Effector CD8-positive, alpha-beta T cell (primary cell): ENCODE measurements around the gene NXPH4.

Experiments used
- DNase-seq: peaks from one replicate; lab custom pipeline; 2025; lab: John Stamatoyannopoulos, UW

The NXPH4 gene

DNA sequence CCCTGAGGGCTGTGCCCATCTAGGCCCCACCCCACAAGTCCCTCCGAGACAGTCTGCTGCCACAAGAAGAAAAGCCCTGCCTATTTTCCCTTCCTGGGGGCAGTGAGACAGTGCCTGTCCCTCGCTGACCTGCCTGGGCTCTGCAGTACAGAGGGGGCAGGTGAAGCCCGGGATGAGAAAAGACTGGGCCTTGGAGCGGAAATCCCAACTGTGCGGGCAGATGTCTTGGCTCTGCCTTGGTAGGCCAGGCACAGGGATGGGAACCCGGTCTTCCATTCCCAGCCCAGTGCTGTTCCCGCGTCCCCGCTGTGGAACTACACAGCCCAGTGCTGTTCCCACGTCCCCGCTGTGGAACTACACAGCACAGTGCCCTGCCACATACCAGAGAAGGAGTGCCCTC, 12.8 kb upstream of the NXPH4 start:
- DNase-seq, result no peak

DNA sequence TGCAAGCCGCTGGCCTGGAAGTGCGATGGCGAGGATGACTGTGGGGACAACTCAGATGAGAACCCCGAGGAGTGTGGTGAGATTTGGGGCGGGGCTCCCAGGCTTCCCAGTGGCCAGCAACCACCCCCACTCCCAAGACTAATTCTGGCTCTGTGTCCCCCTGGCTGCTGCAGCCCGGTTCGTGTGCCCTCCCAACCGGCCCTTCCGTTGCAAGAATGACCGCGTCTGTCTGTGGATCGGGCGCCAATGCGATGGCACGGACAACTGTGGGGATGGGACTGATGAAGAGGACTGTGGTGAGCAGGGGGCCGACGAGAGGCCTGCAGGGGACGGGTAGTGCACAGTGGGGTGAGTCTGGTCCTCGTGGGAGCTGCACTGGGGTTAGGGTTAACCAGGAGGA, 12.1 kb upstream of the NXPH4 start:
- no peak for DNase-seq

DNA sequence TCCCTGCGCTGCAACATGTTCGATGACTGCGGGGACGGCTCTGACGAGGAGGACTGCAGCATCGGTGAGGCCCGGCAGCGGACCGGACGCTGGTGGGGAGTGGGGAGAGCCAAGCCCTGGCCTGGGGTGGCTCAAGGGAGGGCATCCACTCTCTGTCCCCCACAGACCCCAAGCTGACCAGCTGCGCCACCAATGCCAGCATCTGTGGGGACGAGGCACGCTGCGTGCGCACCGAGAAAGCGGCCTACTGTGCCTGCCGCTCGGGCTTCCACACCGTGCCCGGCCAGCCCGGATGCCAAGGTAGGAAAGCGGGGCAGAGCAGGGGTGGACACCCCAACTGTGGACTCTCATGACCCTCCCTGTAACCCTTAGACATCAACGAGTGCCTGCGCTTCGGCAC, 11.4 kb upstream of the NXPH4 start:
- no peak for DNase-seq

DNA sequence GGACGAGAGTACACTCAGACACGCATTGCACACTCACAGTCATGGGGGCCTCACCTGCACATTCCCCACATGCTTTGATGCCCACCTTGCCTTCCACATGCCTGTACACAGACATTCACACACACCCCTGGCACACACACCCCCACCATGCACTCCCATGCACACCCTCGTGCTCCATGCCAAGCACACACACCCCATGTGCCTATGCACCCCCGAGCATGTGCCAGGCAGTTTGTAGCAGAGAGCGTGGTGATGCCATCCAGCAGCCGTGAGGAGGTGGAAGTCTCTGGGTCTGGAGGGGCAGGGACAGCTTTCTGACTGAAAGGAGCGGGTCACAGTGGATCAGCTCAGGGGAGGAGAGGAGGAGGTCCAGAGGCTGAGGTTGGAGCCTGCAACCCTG, 10.7 kb upstream of the NXPH4 start:
- no peak for DNase-seq

DNA sequence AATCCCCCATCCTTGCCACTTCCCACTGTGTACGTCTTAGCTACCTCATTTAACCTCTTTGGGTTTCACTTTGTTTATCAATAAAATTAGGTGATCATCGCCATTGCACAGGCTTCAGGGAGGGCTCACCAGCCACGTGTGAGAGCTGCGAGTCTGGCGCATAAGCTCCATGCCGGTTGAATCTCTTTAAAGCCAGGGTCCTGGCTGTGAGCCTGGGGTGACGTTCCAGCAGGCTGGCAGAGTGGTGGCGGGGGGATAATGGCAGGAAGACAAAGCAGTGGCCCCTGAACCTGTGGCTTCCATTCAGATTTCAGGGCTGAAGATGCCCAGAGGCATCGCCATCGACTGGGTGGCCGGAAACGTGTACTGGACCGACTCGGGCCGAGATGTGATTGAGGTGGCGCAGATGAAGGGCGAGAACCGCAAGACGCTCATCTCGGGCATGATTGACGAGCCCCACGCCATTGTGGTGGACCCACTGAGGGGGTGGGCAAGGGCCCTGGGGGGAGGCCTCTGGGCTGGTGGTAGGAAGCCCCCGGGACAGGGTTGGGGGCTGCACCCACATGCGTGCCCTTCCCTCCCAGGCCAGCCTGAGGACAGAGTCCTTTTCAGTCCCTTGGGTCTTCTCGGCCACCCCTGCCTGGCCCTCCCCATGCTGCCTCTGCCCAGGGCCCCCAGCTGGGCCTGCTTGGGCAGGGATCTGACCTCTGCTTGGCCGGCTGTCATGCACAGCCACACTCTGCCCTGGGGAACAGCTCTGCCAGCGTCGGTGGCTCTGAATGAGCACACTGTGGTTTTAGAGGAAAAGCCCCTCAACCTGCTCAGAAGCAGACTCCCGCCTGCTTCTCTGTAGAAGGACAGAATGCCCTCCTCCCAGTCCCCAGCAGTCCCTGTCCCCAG, 8.6 kb upstream of the NXPH4 start:
- no peak for DNase-seq

DNA sequence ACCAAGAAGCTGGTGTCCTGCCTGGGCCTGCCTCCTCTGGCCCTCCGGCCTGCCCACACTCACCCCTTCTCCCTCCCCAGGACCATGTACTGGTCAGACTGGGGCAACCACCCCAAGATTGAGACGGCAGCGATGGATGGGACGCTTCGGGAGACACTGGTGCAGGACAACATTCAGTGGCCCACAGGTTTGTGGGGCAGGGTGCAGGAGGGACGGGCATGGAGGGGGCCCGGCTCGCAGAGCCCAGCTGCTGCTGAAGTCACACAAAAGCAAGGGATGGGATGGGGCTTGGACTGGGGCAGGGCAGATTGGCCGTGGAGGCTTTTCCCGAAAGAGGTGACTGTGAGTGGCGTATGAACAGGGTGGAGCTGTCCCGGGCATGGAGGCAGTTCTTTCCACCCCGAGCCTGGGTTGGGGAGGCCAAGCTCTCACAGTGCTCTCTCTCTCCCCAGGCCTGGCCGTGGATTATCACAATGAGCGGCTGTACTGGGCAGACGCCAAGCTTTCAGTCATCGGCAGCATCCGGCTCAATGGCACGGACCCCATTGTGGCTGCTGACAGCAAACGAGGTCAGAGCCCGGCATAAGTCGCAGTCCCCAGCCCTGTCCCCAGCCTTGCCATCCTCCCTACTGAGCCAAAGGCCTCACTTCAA, 7.8 kb upstream of the NXPH4 start:
- DNase-seq, result no peak

DNA sequence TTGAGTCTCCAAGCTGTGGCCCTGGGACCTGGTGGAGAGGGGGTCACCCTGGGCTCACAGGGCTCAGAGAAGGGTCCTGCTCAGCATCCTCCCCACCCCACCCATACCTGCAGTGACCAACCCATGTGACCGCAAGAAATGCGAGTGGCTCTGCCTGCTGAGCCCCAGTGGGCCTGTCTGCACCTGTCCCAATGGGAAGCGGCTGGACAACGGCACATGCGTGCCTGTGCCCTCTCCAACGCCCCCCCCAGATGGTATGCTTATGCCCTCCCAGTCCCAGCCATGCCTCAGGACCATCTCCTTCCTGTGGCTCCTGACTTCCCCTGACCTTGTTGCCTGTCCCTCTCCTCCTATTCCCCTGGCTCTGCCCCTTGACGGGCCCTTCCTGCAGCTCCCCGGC, 6.7 kb upstream of the NXPH4 start:
- no peak for DNase-seq

DNA sequence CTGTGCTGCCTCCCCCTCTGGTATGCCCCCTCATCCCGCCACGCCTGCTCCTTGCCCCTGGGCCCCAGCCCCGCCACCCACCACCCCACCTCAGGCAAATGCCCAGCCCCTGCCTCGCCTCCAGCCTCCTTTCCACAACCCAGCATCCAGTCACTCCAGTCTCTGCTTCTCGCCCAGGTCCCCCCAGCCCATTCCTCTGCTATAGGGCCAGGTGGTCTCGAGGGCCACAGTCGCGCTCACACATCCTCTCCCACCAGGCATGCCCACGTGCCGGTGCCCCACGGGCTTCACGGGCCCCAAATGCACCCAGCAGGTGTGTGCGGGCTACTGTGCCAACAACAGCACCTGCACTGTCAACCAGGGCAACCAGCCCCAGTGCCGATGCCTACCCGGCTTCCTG, 6.1 kb upstream of the NXPH4 start:
- no peak for DNase-seq

DNA sequence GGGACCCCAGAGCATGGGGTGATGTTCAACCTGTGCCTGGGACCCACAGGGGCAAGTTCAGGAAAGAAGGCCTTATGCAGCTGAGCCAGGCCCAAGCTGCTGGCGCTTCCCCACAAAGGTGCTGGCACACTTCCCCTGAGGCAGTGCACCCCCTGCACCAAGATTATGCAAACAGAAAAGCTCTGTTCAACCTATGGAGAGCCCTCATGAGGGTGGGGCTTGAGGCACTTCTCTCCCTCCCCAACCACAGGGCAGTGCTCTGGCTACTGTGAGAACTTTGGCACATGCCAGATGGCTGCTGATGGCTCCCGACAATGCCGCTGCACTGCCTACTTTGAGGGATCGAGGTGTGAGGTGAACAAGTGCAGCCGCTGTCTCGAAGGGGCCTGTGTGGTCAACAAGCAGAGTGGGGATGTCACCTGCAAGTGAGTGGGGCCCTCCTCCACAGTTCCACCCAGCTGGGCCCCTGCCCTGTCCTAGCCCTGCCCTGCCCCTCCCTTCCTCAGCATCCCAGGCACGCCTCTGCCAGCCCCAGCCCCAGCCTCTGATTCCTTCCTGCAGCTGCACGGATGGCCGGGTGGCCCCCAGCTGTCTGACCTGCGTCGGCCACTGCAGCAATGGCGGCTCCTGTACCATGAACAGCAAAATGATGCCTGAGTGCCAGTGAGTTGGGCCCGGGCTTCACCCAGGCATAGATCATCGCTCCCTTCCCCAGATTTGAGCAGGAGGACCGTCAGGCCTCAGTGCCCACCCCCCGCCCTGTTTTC, 5.5 kb upstream of the NXPH4 start:
- no peak for DNase-seq

DNA sequence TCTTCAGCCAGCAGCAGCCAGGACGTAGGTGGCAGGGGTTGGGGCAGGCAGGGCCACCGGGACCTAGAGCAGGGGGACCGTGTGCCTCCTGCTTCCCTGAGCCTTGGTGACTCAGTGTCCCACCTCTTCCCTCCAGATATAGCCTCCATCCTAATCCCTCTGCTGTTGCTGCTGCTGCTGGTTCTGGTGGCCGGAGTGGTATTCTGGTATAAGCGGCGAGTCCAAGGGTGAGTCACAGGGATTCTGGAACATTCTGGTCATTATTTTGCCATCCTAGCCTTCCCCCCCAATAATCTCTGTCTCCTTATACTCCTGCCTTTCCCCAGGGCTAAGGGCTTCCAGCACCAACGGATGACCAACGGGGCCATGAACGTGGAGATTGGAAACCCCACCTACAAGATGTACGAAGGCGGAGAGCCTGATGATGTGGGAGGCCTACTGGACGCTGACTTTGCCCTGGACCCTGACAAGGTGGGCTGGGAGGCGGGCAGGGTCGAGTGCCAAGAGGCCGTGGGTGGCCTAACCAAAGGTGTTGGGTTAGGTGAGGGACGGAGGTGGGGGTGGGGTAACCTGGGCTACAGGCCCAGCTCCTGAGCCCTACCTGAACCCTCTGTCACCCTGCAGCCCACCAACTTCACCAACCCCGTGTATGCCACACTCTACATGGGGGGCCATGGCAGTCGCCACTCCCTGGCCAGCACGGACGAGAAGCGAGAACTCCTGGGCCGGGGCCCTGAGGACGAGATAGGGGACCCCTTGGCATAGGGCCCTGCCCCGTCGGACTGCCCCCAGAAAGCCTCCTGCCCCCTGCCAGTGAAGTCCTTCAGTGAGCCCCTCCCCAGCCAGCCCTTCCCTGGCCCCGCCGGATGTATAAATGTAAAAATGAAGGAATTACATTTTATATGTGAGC, 4.5 kb upstream of the NXPH4 start:
- DNase-seq, result no peak

DNA sequence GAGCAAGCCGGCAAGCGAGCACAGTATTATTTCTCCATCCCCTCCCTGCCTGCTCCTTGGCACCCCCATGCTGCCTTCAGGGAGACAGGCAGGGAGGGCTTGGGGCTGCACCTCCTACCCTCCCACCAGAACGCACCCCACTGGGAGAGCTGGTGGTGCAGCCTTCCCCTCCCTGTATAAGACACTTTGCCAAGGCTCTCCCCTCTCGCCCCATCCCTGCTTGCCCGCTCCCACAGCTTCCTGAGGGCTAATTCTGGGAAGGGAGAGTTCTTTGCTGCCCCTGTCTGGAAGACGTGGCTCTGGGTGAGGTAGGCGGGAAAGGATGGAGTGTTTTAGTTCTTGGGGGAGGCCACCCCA, 3.9 kb upstream of the NXPH4 start:
- no peak for DNase-seq

DNA sequence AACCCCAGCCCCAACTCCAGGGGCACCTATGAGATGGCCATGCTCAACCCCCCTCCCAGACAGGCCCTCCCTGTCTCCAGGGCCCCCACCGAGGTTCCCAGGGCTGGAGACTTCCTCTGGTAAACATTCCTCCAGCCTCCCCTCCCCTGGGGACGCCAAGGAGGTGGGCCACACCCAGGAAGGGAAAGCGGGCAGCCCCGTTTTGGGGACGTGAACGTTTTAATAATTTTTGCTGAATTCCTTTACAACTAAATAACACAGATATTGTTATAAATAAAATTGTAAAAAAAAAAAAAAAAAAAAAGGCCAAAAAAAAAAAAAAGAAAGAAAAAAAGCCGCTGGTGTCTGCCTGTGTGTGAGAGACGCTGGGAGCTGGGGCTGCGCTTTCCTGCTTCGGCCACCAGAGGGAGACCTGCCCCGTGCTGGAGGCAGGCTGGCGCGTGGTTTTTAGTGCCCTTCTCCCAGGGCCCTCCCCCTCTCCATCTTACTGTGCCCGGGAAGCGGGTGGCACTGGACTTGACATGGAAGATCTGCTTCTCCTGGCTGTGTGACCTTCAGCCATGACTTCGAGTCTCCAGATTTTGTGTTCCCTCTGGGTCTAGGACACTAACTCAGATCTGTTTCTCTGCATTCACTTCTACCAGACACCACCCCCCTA, 3.4 kb upstream of the NXPH4 start:
- DNase-seq, result peak; percentile 76

DNA sequence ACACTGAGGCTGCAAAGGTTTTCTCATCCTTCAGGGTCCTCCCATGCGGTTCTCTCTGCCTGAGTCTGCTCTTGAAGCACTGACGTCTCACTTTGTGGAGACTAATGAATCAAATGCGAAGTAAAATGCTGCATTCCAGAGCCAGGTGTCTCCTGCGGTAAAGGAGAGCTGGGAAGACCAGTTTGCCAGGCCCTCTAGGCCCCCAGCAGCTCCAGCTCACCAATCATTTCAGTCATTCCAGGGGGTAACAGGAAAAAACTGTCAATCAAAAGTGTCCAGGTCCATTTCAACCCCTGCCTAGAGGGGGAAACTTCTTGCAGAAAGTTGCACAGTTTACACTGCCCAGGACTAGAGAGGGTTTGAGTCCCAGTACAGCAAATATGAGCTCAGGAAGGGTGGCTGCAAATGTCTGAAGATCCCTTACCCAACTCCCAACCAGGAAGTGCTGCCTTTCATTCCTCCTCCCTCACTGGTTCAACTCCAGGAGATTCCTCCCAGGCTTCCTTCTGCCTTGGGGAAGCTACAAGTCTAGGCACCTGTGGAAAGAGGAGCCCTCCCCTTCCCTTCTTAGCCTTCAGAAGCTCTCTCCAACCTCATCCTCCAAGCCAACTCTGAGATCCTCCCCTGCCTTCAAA, 2.7 kb upstream of the NXPH4 start:
- DNase-seq, result no peak

DNA sequence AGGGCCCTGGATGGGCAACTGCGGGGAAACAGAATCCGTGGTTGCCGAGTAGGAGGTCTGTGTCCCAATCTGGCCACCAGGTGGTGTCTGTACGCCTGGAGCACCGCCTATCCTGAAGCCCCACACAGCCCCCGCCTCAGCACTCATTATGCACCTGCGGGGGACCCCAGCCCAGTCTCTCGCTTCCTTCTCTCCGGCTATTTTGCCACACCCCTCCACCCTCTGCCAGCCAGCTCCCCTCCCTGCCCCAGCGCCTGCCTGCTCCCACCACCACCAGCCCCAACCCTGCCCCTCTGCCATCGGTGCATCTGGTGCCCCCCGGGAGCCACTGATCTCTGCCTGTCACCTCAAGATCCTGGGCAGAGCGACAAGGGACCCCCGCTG, 2.2 kb upstream of the NXPH4 start:
- peak; percentile 45 for DNase-seq

DNA sequence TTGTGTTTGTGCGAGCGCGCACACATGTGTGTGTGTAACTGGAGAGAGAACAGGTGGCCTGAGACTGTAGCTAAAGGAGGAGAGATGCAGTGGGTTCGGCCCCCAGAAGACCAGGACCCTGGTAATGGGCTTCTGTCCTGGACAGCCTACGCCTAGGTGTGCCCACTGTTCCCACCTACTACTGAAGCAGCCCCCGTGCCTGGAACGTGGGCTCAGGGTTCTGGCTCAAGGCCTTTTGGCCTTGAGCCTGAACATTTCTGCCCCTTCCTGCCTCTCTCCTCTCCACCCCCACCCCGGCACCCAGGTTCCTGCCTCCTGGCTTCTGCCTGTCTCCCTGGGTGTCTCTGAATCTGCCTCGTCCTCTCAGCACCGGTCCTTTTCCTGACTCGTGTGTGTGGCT, 1.5 kb upstream of the NXPH4 start:
- no peak for DNase-seq

DNA sequence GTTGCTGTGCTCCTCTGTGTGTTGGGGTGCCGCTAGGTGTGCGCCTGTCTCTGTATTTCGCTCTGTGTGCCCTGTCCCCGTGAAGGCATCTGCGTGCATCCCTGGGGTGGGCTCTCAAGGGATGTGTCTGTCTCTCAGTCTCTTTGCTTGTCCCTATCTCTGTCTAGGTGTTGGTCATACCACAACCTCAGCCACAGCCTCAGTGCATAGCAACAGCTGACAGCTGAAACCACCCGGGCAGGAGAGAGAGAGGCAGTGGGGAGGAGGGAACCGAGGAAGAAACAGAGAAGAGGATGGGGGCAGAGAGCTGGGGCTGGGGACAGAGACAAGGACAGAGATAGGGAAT, 953 bp upstream of the NXPH4 start:
- DNase-seq, result no peak

DNA sequence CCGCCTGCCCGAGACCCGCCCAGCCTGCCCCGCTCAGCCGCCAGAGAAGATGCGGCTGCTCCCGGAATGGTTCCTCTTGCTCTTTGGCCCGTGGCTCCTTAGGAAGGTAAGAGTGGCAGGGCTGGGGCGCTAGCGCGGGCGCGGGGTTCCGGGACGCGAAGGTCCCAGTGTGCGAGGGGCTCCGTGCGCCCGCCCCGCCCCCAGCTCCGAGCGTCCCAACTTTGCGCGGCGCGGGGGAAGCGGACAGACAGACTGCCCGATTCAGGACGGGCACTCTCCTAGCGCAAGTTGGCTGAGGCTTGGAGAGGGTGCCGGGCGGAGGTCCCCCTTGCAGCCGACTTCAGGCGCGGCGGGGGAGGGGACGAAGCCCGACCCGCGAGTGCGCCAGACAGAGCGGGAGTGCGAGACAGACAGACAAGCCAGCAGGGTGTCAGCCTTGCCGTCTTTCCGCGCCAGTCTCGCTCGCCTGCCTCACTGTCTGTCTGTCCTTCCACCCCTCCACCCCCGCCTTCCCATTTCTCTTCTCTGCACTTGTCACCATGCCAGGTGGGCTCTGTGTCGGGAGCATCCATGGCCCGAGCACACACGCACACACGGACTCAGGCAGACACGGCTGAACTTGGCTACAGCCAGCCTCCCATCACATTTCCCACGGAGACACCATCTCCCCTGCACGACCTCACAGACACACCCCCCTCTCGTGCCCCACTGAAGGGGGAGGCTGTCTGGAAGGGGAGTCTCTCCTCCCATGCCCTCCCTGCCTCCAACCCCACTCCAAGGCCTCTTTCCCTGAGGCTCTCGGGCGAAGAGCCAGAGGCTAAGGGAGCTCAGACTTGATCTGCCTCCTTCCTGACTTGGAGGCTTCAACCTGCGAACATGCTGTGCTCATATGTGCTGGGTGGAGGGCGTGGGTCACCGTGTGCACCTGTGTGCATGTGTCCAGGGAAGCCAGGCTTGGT, 606 bp downstream of the NXPH4 start:
- no peak for DNase-seq

DNA sequence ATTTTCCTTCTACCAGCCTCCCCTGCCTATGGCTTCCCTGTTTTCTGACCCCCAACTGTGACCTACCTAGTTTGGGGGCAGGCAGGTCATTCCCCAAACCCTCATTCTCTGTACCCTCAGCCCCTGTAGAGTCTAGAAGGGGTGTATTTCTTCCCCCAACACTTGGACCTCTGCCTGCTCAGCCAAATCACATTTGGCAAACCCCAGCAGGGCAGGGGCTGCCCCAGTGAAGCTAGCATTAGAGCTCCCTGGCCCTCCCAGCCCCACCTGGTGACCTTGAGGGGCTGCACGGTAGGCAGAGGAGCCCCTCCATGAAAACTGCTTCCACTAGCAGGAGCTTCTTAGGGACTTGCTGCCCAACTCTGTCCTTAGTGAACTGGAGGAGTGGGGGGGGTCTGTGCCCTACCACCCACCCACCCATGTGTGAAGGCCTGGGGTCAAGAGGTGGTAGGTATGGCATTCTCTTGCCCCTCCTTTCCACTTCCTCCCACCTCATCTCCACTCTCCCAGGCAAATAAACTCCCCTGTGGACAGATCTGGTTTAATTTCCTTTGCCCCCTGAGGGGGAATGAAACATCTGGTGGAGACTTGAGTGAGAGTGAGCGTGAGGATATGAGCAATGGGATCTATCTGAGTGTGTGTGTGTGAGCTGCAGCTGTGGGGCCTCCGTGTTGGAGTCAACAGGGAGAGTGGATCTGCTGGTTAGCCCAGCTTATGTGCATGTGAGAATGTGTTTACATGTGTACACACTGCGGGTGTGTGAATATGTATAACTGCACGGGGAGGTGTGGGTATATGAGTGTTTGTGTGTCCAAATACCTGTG, 1.6 kb downstream of the NXPH4 start:
- no peak for DNase-seq
